NCI-H1105 treated with DMSO at 0.1 percent for 48 hours (cell line): ENCODE data around the gene ARHGAP22.

Experiments used
- DNase-seq: peaks from one replicate; lab custom pipeline; 2025; lab: John Stamatoyannopoulos, UW

Gene ARHGAP22

GRCh38 chr10:48533540-48533939, 71.3 kb downstream of the ARHGAP22 start:
- DNase-seq, result no peak

- DNase-seq, result no peak
These were observed 73.4 kb downstream of the ARHGAP22 start for GRCh38 chr10:48531486-48531885.

DNA sequence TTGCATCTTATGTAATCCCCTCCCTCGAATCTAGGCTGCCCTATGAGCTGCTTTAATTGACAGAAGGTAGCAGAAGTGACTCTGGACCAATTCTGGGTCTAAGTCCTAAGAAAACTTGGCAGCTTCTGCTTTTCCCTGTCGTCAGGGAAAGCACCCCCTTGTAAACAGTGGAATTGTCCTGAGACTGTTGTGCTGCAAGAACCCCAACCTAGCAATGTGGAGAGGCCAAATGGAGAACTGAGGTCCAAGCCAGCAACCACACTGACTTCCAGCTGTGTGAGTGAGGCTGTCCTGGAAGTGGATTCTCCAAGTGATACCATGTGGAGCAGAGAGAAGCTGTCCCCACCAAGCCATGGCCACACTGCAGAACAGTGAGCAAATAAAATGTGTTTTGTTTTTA, 75.5 kb downstream of the ARHGAP22 start:
- no peak for DNase-seq

DNA sequence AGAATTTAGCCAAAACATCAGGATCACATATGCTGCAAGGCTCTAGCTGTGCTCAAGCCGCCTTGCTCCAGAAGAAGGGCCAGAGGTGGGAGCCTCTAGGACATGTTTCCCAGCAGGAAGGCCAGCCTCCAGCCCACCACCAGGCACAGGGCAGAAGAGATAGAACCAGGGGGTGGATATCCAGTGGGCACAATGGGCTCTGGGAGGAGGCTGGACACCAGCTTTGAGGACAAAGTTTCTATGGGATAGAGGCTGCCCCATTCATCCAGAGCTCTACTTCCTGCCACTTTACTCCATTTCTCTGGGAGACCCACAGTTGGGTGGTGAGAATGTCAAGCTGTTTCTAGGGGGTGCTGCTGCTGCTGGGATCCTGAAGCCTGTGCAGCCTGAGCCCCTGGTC, 77.1 kb downstream of the ARHGAP22 start:
- DNase-seq, result no peak

GRCh38 chr10:48526846-48527505, 77.9 kb downstream of the ARHGAP22 start:
- DNase-seq, result no peak

DNA sequence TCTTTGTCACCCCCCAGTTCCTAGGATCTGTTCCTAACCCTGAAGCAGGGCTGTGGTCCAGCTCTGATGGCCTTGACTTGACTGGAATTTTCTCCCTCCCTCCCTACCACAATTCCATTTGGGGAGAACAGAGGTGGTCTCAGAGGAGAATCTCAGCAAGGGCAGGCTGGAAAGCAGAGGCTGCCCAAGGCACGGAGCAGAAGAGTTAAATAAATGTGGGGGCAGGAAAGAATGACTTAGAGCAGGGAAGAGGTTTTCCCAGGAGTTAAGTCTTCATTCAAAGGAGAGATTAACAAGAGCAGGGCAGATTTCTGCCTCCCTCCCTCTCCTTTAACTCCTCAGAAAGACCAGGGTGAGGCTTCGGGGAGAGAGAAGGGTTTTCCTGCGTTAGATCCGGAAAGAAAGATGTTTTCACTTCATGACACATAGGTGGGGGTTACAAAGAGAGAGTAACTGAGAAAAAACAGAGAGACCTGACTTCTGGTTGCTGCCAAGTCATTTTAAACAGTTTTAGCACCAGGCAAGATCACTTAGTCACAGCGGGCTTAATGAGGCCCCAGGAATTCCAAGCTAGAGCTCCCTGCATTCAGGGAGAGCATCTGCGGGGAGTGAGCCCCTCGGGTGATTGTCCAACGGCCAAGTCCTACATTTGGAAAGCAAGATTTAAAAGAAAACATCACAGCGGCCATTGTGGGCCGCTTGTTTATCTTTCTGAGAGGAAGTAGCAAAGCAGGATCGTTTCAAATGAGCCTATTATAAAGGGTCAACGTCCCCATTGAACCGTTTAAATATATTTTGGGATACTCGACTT, 78.7 kb downstream of the ARHGAP22 start:
- no peak for DNase-seq

DNA sequence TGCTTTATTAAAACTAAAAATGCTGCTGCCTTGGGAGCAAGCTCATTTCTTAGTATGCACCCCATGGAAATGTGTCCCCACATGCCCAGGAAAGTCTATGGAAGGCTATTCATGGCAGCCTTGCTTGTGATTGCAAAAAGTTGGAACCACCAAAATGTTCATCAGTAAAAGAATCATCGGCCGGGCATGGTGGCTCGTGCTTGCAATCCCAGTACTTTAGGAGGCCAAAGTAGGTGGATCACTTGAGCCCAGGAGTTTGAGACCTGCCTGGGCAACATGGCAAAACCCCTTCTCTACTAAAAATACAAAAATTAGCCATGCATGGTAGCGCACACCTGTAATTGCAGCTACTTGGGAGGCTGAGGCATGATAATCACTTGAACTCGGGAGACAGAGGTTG, 79.8 kb downstream of the ARHGAP22 start:
- DNase-seq, result no peak

GRCh38 chr10:48523820-48524758, 80.8 kb downstream of the ARHGAP22 start:
- DNase-seq, result peak; percentile 29

DNA sequence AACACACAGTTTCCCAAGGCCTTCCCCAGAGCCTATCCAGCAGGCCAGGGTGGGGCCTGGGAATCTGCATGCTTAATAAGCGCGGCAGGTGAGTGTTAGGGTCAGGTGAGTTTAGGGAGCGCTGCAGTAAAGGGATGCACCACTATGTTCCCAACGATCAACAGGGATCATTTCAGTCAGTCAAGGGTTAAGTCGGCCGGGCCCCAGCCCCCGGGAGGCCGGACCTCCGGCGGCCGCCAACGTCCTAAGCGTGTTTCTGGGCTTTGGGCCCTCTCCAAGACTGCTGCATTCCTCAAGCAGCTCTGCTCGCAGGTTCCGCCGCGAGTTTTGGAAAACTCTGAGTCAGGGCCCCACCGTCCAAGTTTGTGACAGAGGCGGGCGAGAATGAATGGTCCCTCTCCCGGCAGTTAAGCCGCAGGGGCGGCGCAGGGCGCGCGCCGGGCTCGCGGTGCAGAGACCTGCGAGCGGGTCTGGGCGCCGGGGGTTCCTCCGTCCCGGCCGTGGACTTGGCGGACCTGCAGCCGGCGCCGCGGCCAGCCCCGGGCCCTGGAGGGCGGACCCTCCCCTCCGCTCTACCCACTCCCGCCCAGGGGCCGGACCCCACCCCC, 81.6 kb downstream of the ARHGAP22 start:
- DNase-seq, result no peak

- DNase-seq, result no peak
These were observed 82.7 kb downstream of the ARHGAP22 start for GRCh38 chr10:48522011-48522765.

DNA sequence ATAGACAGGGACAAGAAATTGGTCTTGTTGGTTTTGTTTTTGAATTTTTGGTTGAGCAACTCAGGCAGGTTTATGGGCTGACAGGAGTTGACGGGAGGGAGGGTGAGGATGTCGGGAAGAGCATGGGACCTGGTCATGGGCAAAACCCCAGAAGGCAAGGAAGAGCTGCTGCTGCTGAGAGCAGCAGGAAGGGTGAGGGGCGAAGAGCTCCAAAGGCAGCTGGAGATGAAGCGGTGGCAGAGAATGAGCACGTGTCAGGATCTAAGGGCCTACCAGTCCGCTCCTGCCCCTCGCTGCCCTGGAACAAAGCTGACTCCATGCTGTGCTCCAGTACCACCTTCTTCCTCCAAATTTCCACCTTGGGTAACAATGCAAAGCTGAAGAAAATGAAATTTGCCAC, 84.3 kb downstream of the ARHGAP22 start:
- no peak for DNase-seq

DNA sequence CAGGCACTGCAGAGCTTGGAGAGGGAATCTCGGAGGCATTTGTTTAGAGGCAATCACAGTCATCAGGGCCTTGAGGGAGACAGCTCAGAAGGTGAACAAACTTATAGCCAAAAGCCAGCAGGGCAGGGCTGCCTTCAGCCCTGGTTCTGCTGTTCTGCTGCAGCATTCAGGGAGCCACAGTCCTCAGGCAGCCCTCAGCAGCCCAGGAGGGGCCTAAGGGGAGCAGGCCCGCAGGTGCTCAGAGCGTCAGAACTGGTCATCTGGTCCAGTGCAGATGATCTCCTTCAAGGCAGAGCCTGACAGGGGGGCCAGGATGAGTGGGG, 84.7 kb downstream of the ARHGAP22 start:
- DNase-seq, result no peak

GRCh38 chr10:48519481-48520183, 85.2 kb downstream of the ARHGAP22 start:
- no peak for DNase-seq

DNA sequence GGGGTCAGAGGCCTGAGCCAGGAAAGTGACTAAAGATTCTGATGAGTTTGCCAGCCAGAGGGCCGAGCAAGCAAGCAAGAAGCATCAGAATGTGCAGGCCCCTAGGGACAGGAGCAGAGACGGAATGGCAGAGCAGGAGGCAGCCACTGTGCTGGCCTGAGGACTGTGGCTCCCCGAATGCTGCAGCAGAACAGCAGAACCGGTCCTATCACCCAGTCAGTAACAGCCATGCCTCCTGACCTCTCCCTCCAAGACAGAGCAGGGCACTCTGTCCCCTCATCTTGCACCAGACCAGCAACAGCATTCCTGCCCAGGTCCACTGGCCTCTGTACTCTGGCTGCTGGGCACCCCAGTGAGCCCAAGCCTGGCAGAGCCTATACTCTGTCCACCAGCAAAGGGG, 85.9 kb downstream of the ARHGAP22 start:
- no peak for DNase-seq

- no peak for DNase-seq
These were observed 86.7 kb downstream of the ARHGAP22 start for GRCh38 chr10:48517911-48518811.

- no peak for DNase-seq
These were observed 87.4 kb downstream of the ARHGAP22 start for GRCh38 chr10:48517482-48517881.

- DNase-seq, result no peak
These were observed 88.0 kb downstream of the ARHGAP22 start for GRCh38 chr10:48516911-48517310.

DNA sequence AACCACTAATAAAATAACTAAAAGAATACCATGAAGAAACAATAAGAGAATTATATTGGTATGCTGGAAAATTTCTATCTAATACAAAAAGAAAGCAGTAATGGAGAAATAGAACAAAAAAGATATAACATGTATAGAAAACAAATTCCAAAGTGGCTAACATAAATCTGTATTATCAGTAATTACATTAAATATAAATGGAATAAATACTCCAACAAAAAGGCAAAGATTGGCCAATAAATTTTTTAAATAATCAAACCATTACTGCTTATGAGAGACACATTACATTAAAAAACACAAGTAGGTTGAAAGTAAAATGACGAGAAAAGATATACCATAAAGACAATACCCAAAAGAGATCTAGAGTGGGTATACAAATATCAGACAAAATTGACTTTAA, 90.0 kb downstream of the ARHGAP22 start:
- no peak for DNase-seq

GRCh38 chr10:48514255-48514654, 90.6 kb downstream of the ARHGAP22 start:
- no peak for DNase-seq

DNA sequence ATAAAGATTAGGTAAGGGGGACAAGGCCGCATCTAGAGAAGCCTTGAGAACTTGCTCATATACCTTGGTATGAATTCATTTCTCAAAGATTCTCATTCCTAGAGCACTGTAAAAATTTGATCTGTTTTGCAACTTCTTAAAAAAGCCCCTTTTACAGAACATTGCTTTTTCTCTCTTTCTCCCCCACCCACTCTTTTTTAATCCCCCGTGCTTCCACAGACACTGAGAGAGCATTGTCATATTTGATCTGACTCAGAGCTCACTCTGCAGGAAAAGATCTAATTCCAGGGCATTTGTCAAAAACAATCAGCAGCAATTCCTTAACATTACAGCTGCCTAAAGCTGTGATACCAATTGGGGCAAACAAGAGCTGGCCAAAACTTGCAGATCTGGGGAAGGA, 92.0 kb downstream of the ARHGAP22 start:
- no peak for DNase-seq
